Left lung (tissue), 10 donors: ENCODE measurements around the gene VWF. TPM values are rescaled to one million over a fixed set of nuclear protein-coding genes. Genes with fewer than 3 reads are reported as not detected.

Experiments
- ATAC-seq: fragments of 200-7000 bp; cut with Tn5 transposase; one replicate; pipeline ENCODE4 v1.9.1; 2020; ENCODE audit warnings: moderate library complexity
- DNase-seq, 4 donors: peaks; one replicate each; pipeline ENCODE4 v3.0.0-alpha.2; 2013 to 2020
- H3K27ac ChIP-seq, 2 donors: fragments of 200-600 bp; sonication (generic) in 1 of 2; one replicate each; pipeline versions ENCODE4 v1.5.0 to v1.8.0; 2020 to 2021
- H3K27me3 ChIP-seq, 2 donors: fragments of 200-600 bp; sonication (generic) in 1 of 2; one replicate each; pipeline versions ENCODE4 v1.5.0 to v1.8.0; 2020 to 2021
- H3K36me3 ChIP-seq, 2 donors: fragments of 200-600 bp; sonication (generic) in 1 of 2; one replicate each; pipeline versions ENCODE4 v1.5.0 to v1.8.0; 2020 to 2021
- H3K4me1 ChIP-seq, 2 donors: fragments of 200-600 bp; one replicate each; pipeline ENCODE4 v1.8.0; 2021
- H3K4me3 ChIP-seq, 2 donors: fragments of 200-600 bp; sonication (generic) in 1 of 2; one replicate each; pipeline versions ENCODE4 v1.5.0 to v1.8.0; 2020 to 2021; ENCODE audit warnings: mild to moderate bottlenecking in 1 of 2
- H3K9me3 ChIP-seq, 2 donors: fragments of 200-600 bp; sonication (generic) in 1 of 2; one replicate each; pipeline versions ENCODE4 v1.5.0 to v1.8.0; 2020 to 2021
- intact Hi-C, 2 donors: fragments of 100-400 bp; cut with DNase I; formaldehyde crosslinking; loops; one replicate each; pipeline versions ENCODE4 v1.11.2 to v1.14.2; 2022
- polyA plus RNA-seq, 6 donors: library from polyadenylated mRNA; unstranded; fragments of 120-200 nt; gene quantifications; one replicate each; pipeline ENCODE4 v1.2.1, GENCODE V29; 2013; ENCODE audit not compliant: insufficient read length in 6 of 6
- total RNA-seq, 2 donors: library from RNA; stranded (reverse); fragmentation: NEBNext Ultra II Directional; extraction: Animal tissue kit (Norgen Biotek cat#: 25700); gene quantifications; one replicate each; pipeline ENCODE4 v1.2.1, GENCODE V29; 2021
- TF ChIP-seq, protein P1 (sequence below), 2 donors: fragments of 200-600 bp; sonication (generic) in 1 of 2; IDR thresholded peaks; one replicate each; pipeline versions ENCODE4 v1.5.0 to v1.8.0; 2021; ENCODE audit warnings: antibody characterized with exemption in 2 of 2
- donor health status: DM: no; HTN: yes; CAD: no.
- donor health status: DM: no; HTN: no; CAD: no.

Gene VWF
- total and polyA plus RNA-seq, 8 donors: 123 to 401 (median 147) TPM

DNA sequence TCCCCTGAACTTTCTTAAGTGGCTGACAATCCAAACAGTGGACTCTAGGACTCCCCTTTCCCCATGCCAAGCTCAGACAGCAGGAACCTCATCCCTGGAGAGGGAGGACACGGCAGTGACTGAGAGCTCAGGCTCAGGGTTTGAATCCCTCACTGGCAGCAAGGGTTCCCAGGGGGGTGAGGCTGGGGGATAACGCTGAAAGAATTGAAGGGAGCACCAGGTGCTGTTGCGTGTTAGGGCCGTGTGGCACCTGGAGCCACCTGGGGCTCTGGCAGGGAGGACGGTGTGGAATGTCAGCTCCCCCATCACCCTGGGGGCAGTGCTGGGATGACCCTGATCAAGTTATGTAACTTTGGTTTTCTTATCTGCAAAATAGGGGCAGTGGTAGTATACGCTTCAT lies 219.5 kb downstream of the VWF start:
- H3K4me1 ChIP-seq: no peaks in the 10 kb centered on the region
- no peak overlapping the region for H3K27ac ChIP-seq
- intact Hi-C loops: no loop called here
- ATAC-seq (no peak), DNase-seq (no peak)
- H3K4me3 ChIP-seq: no peak overlapping the region
- no peaks in the 10 kb centered on the region for H3K9me3 ChIP-seq
- H3K27me3 ChIP-seq: no peaks in the 10 kb centered on the region
- TF ChIP-seq, protein P1, sequence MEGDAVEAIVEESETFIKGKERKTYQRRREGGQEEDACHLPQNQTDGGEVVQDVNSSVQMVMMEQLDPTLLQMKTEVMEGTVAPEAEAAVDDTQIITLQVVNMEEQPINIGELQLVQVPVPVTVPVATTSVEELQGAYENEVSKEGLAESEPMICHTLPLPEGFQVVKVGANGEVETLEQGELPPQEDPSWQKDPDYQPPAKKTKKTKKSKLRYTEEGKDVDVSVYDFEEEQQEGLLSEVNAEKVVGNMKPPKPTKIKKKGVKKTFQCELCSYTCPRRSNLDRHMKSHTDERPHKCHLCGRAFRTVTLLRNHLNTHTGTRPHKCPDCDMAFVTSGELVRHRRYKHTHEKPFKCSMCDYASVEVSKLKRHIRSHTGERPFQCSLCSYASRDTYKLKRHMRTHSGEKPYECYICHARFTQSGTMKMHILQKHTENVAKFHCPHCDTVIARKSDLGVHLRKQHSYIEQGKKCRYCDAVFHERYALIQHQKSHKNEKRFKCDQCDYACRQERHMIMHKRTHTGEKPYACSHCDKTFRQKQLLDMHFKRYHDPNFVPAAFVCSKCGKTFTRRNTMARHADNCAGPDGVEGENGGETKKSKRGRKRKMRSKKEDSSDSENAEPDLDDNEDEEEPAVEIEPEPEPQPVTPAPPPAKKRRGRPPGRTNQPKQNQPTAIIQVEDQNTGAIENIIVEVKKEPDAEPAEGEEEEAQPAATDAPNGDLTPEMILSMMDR (IDR thresholded peaks at IDR 0.05): no peak
- H3K36me3 ChIP-seq: no peaks in the 10 kb centered on the region

GRCh38 chr12:5904441-5904840 lies 220.0 kb downstream of the VWF start:
- no peak overlapping the region for H3K4me3 ChIP-seq
- no peak overlapping the region for H3K27ac ChIP-seq
- no peaks in the 10 kb centered on the region for H3K9me3 ChIP-seq
- H3K27me3 ChIP-seq: no peaks in the 10 kb centered on the region
- DNase-seq (no peak), ATAC-seq (no peak)
- TF ChIP-seq, protein P1 (IDR thresholded peaks at IDR 0.05): no peak
- no peaks in the 10 kb centered on the region for H3K36me3 ChIP-seq
- intact Hi-C loops: no loop called here
- H3K4me1 ChIP-seq: no peaks in the 10 kb centered on the region

DNA sequence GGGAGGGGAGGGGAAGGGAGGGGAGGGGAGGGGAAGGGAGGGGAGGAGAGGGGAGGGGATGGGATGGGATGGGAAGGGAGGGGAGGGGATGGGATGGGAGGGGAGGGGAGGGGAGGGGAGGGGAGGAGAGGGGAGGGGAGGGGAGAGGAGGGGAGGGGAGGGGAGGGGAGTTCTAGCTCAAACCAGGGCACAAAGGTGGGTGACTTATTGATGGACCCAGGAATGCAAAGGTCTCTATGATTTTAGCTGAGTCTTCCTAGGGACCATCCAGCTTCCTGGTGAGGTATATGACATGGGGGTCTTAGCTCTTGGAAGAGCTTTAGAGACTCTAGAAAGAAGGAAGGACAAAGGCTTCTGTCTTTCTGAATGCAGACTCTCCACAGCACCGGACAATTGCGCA lies 221.7 kb downstream of the VWF start:
- H3K9me3 ChIP-seq: no peaks in the 10 kb centered on the region
- no peak overlapping the region for H3K27ac ChIP-seq
- no peak overlapping the region for H3K4me3 ChIP-seq
- H3K36me3 ChIP-seq: no peaks in the 10 kb centered on the region
- DNase-seq (no peak), ATAC-seq (no peak)
- no peaks in the 10 kb centered on the region for H3K27me3 ChIP-seq
- TF ChIP-seq, protein P1 (IDR thresholded peaks at IDR 0.05): no peak
- no peaks in the 10 kb centered on the region for H3K4me1 ChIP-seq
- intact Hi-C loops: no loop called here

DNA sequence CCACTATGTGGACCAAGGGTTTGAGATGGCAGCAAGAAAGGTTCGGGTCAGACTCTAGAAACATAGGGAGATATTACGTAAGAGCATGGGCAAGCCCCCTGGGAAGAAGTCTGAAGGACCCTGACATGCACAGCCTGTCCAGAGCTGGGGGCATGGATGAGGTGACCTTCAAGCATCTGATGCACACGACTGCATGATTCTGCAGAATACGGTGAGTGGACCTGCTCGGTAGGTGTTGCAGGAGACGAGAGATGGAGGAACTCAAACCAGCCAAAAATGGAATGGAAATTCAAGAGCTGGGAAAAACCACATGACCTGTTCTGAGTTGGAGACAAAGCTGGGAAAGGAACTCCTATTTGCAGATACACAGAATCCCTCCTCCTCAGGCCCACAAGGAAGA lies 223.1 kb downstream of the VWF start:
- Histone ChIP-seq H3K4me3 (no peak overlapping the region), H3K4me1 (no peaks in the 10 kb centered on the region), H3K9me3 (no peaks in the 10 kb centered on the region), H3K27ac (no peak overlapping the region), H3K27me3 (no peaks in the 10 kb centered on the region), H3K36me3 (no peaks in the 10 kb centered on the region)
- intact Hi-C loops: no loop called here
- TF ChIP-seq, protein P1 (IDR thresholded peaks at IDR 0.05): no peak
- ATAC-seq (no peak), DNase-seq (no peak)

GRCh38 chr12:5900533-5901205 lies 223.8 kb downstream of the VWF start:
- Histone ChIP-seq H3K4me1 (no peaks in the 10 kb centered on the region), H3K27ac (no peak overlapping the region), H3K9me3 (no peaks in the 10 kb centered on the region), H3K27me3 (no peaks in the 10 kb centered on the region), H3K36me3 (no peaks in the 10 kb centered on the region), H3K4me3 (no peak overlapping the region)
- DNase-seq (no peak), ATAC-seq (no peak)
- intact Hi-C loops: no loop called here
- TF ChIP-seq, protein P1 (IDR thresholded peaks at IDR 0.05): no peak
